DMS153 (cell line): ENCODE results near the gene KDM4B.
A peak's percentile ranks its signal among the peaks of the same experiment; 100 is the strongest.

Experiments
- DNase-seq: peaks from one replicate; lab custom pipeline; 2025; lab: John Stamatoyannopoulos, UW

Gene KDM4B

GRCh38 chr19:5121266-5122120 lies 152.6 kb downstream of the KDM4B start:
- DNase-seq, result no peak

GRCh38 chr19:5122121-5122400 lies 153.1 kb downstream of the KDM4B start:
- DNase-seq, result no peak

GRCh38 chr19:5122671-5123409 lies 153.9 kb downstream of the KDM4B start:
- no peak for DNase-seq

GRCh38 chr19:5123646-5124045 lies 154.7 kb downstream of the KDM4B start:
- no peak for DNase-seq

GRCh38 chr19:5124111-5124855 lies 155.4 kb downstream of the KDM4B start:
- DNase-seq, result no peak

GRCh38 chr19:5125376-5125775 lies 156.5 kb downstream of the KDM4B start:
- no peak for DNase-seq

- no peak for DNase-seq
Observed at GRCh38 chr19:5125797-5126497, 157.0 kb downstream of the KDM4B start.

- no peak for DNase-seq
Observed at GRCh38 chr19:5126498-5127223, 157.7 kb downstream of the KDM4B start.

GRCh38 chr19:5127717-5128116 lies 158.8 kb downstream of the KDM4B start:
- no peak for DNase-seq

GRCh38 chr19:5128251-5128935 lies 159.5 kb downstream of the KDM4B start:
- DNase-seq, result no peak

GRCh38 chr19:5128936-5129389 lies 160.1 kb downstream of the KDM4B start:
- DNase-seq, result no peak

GRCh38 chr19:5129691-5130090 lies 160.8 kb downstream of the KDM4B start:
- no peak for DNase-seq

GRCh38 chr19:5130371-5131030 lies 161.6 kb downstream of the KDM4B start:
- DNase-seq, result no peak

- no peak for DNase-seq
Observed at GRCh38 chr19:5131031-5131505, 162.2 kb downstream of the KDM4B start.

GRCh38 chr19:5131506-5132205 lies 162.7 kb downstream of the KDM4B start:
- no peak for DNase-seq

- peak; percentile 27 for DNase-seq
Observed at GRCh38 chr19:5132206-5132560, 163.3 kb downstream of the KDM4B start.

GRCh38 chr19:5132698-5133651 lies 164.1 kb downstream of the KDM4B start:
- DNase-seq, result no peak

- DNase-seq, result no peak
Observed at GRCh38 chr19:5133986-5134595, 165.2 kb downstream of the KDM4B start.
